HFFc6 (cell line): ENCODE data around the gene HOMER3. TPM values are rescaled to one million over a fixed set of nuclear protein-coding genes. Genes with fewer than 3 reads are reported as not detected.

Source experiments
- DNase-seq: peaks from one replicate; pipeline ENCODE4 v3.0.0-alpha.2; 2018
- H3K27ac Mint-ChIP-seq: 2 replicates; pipeline ENCODE4 v1.8.0; 2020; ENCODE audit warnings: mild to moderate bottlenecking, mixed read lengths
- H3K27me3 Mint-ChIP-seq: 2 replicates; pipeline ENCODE4 v1.8.0; 2021; ENCODE audit warnings: mild to moderate bottlenecking, moderate library complexity, mixed read lengths; ENCODE audit not compliant: insufficient read depth
- H3K36me3 Mint-ChIP-seq: 2 replicates; pipeline ENCODE4 v1.8.0; 2021; ENCODE audit warnings: low read depth, mixed read lengths
- H3K4me1 Mint-ChIP-seq: 2 replicates; pipeline ENCODE4 v1.8.0; 2020; ENCODE audit warnings: low read depth, mixed read lengths
- H3K4me3 Mint-ChIP-seq: 2 replicates; pipeline ENCODE4 v1.8.0; 2020; ENCODE audit warnings: mild to moderate bottlenecking, moderate library complexity, mixed read lengths
- H3K9me3 Mint-ChIP-seq: 2 replicates; pipeline ENCODE4 v1.8.0; 2020; ENCODE audit warnings: mild to moderate bottlenecking, mixed read lengths
- CTCF ChIP-seq: fragments of 200-600 bp; sonication (generic); IDR thresholded peaks from 2 replicates; pipeline ENCODE4 v1.5.0; 2021; ENCODE audit warnings: antibody characterized with exemption, mild to moderate bottlenecking
- total RNA-seq, 6 experiments: library from RNA; stranded (reverse); fragmentation: NEBNext Ultra II Directional; extraction: Animal tissue kit (Norgen Biotek cat#: 25700); gene quantifications; 2 replicates in 1 of 6; 3 replicates in 5 of 6; pipeline ENCODE4 v1.2.3, GENCODE V29; 2021

Gene HOMER3
- total RNA-seq, 6 experiments from 2014 or later, result 68.1 to 89.1 (median 77.9) TPM

- TF ChIP-seq CTCF, result no peak
- Mint-ChIP-seq H3K27me3 (peaks cover 2% of the 10 kb centered on the region), H3K9me3 (no peaks in the 10 kb centered on the region), H3K4me3 (no peak overlapping the region), H3K4me1 (peaks cover 12% of the 10 kb centered on the region; the same call in 1 of the 2 replicates), H3K27ac (no peak overlapping the region), H3K36me3 (peaks cover 23% of the 10 kb centered on the region)
- DNase-seq, result no peak
These were observed 28.1 kb downstream of the HOMER3 start for GRCh38 chr19:18912933-18913332.

DNA sequence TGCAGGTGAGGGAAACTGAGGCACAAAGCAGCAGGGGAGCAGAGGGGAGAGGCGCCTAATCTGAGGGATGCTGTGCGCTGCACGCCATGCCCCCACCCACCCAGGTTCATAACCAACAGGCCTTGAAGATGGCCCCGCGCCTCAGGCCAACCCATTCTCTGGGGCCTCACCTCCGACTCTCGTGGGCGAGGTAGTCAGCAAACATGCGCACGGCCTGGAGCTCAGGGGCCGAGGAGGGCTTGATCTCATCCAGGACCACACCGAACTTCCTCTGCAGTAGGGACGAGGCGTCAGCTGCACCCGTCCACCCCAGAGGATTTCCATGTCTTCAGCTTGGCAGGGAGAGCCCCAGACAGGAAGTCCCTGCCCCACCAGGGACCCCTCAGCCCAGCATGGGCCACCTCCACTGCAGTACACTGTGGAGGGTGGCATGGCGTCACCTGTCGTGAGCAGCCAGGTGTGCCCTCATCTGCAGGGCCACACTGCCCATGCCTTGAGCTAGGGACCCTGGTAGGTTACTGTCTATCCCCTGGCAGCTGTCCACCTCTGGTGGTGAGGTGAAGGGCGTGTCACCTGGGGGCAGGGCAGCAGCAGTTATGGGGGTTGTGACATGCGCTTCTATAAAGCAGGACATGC lies 30.1 kb downstream of the HOMER3 start:
- H3K4me3 Mint-ChIP-seq, result no peak overlapping the region
- no peak for TF ChIP-seq CTCF
- DNase-seq, result no peak
- no peak overlapping the region for H3K27ac Mint-ChIP-seq
- H3K27me3 Mint-ChIP-seq, result no peaks in the 10 kb centered on the region
- peaks cover 12% of the 10 kb centered on the region for H3K36me3 Mint-ChIP-seq
- H3K9me3 Mint-ChIP-seq, result no peaks in the 10 kb centered on the region
- H3K4me1 Mint-ChIP-seq, result no peaks in the 10 kb centered on the region

GRCh38 chr19:18910010-18910409 lies 31.0 kb downstream of the HOMER3 start:
- Mint-ChIP-seq H3K27me3 (no peaks in the 10 kb centered on the region; the same call in 1 of the 2 replicates), H3K27ac (no peak overlapping the region; the same call in 1 of the 2 replicates), H3K4me1 (no peaks in the 10 kb centered on the region), H3K9me3 (no peaks in the 10 kb centered on the region), H3K36me3 (peaks cover 9% of the 10 kb centered on the region), H3K4me3 (no peak overlapping the region)
- TF ChIP-seq CTCF, result no peak
- DNase-seq, result no peak

GRCh38 chr19:18908917-18909619 lies 31.9 kb downstream of the HOMER3 start:
- no peak for TF ChIP-seq CTCF
- Mint-ChIP-seq H3K4me1 (no peaks in the 10 kb centered on the region), H3K9me3 (no peaks in the 10 kb centered on the region), H3K27me3 (no peaks in the 10 kb centered on the region; the same call in 1 of the 2 replicates), H3K27ac (no peak overlapping the region), H3K4me3 (no peak overlapping the region), H3K36me3 (peaks cover 9% of the 10 kb centered on the region)
- no peak for DNase-seq

DNA sequence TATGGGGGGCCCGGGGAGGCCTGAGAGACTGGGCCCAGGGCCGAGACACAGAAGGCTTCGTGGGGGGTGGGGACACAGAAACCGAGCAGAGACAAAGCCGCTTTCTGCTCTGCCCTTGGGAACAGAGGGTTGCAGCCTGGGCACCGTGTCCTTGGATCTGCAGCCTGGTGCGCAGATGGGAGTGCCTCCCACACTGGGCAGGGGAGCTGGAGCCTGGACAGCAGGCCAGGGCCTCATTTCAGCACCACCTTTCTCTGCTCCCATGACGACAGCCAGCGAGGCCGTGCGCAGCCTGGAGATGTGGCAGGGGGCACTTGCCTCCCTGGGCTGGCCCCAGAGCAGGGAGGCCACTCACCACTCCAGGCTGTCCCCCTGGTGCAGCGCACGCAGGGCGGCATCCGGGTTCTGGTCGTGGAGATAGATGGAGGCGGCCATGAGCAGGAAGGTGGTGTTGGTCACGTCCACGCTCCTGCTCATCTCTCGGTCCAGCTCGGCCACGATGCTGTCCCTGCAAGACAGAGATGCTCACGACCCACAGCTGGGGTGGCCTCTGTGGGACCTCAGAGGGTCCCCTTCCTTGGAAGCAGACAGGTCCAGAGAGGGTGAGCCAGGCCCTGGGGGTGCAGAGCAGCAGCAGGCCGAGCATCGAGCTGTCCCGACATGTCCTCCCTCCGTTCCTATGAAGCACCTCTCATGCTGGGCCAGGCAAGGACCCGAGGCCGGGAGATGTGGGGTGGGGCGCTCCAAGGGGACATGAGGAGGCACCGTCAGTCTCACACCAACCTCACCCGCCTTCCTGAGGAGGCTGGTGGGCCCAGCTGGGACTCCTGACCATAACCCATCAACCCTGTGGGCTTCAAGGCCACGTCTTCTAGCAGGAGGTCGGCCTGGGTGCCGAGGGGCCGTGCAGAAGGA lies 34.2 kb downstream of the HOMER3 start:
- Mint-ChIP-seq H3K4me1 (no peaks in the 10 kb centered on the region), H3K36me3 (no peaks in the 10 kb centered on the region; the same call in 1 of the 2 replicates), H3K27me3 (no peaks in the 10 kb centered on the region; the same call in 1 of the 2 replicates), H3K27ac (no peak overlapping the region), H3K9me3 (no peaks in the 10 kb centered on the region), H3K4me3 (no peak overlapping the region)
- TF ChIP-seq CTCF, result no peak
- no peak for DNase-seq
